Measurements from ENCODE around the gene CCNE1. TPM values are rescaled to one million over a fixed set of nuclear protein-coding genes. Genes with fewer than 3 reads are reported as not detected.
"Not testable (repeated sequence)": the region's sequence is repeated elsewhere in the genome, so short reads cannot be mapped to it uniquely, and the experiment has no call there.

Gene CCNE1
- total RNA-seq, 1 donor from 2014 or later: 16.5 TPM

GRCh38 chr19:29787281-29787680, 24.5 kb upstream of the CCNE1 start:
- no peak overlapping the region for H3K4me3 Mint-ChIP-seq (ENCODE audit: low read depth)
- H3K9me3 Mint-ChIP-seq (ENCODE audit: low read depth): no peaks in the 10 kb centered on the region
- no peak for TF ChIP-seq CTCF (IDR thresholded peaks at IDR 0.05; ENCODE audit: unreplicated experiment)

GRCh38 chr19:29789007-29789406, 22.8 kb upstream of the CCNE1 start:
- peaks cover 2% of the 10 kb centered on the region for H3K4me1 Mint-ChIP-seq (ENCODE audit: low read depth)
- no peaks in the 10 kb centered on the region for H3K27me3 Mint-ChIP-seq
- TF ChIP-seq CTCF (IDR thresholded peaks at IDR 0.05; ENCODE audit: unreplicated experiment): no peak
- no peak overlapping the region for H3K27ac Mint-ChIP-seq
- no peak for DNase-seq (ENCODE audit: low spot score, unreplicated experiment)
- H3K9me3 Mint-ChIP-seq (ENCODE audit: low read depth): no peaks in the 10 kb centered on the region
- H3K4me3 Mint-ChIP-seq (ENCODE audit: low read depth): no peak overlapping the region
- H3K36me3 Mint-ChIP-seq (ENCODE audit: insufficient read depth): no peaks in the 10 kb centered on the region

More at GRCh38 chr19:29787281-29787680, 24.5 kb upstream of the CCNE1 start:
- Mint-ChIP-seq H3K4me1 (ENCODE audit: low read depth) (peaks cover 2% of the 10 kb centered on the region), H3K36me3 (ENCODE audit: insufficient read depth) (no peaks in the 10 kb centered on the region), H3K27ac (no peak overlapping the region), H3K27me3 (no peaks in the 10 kb centered on the region)
- DNase-seq (ENCODE audit: low spot score, unreplicated experiment): no peak

DNA sequence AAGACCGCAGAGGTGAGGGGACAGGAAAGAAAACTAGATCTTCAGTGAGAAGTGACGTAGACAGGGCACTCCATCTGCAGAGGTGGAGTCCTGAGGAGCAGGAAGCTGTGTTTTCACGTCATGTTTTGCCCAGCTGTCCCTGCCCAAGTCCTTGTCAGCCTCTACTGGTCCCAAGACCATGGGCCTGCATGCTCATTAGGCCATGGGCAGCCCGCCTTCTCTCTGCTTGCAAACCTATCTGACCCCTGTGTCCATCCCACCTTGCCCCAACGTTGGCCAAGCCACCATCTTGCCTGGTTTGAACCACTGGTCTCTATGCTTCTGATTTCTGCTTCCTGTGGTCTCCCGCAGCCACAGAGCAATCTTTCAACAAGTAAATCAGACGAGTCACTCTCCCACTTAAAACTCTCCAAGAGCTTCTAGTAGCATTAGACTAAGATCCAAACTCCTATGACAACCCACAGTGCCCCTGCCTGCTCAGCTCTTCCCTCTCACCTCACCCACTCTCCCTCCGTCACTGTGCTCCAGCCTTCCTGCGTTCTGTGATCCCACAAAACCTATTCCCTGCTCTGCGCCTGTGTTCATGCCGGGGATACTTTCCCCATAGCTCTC, 18.6 kb upstream of the CCNE1 start:
- no peak for TF ChIP-seq CTCF (IDR thresholded peaks at IDR 0.05; ENCODE audit: unreplicated experiment)
- Mint-ChIP-seq H3K36me3 (ENCODE audit: insufficient read depth) (no peaks in the 10 kb centered on the region), H3K4me1 (ENCODE audit: low read depth) (no peaks in the 10 kb centered on the region), H3K4me3 (ENCODE audit: low read depth) (no peak overlapping the region), H3K9me3 (ENCODE audit: low read depth) (no peaks in the 10 kb centered on the region), H3K27me3 (peaks cover 3% of the 10 kb centered on the region), H3K27ac (no peak overlapping the region)
- DNase-seq (ENCODE audit: low spot score, unreplicated experiment): no peak

DNA sequence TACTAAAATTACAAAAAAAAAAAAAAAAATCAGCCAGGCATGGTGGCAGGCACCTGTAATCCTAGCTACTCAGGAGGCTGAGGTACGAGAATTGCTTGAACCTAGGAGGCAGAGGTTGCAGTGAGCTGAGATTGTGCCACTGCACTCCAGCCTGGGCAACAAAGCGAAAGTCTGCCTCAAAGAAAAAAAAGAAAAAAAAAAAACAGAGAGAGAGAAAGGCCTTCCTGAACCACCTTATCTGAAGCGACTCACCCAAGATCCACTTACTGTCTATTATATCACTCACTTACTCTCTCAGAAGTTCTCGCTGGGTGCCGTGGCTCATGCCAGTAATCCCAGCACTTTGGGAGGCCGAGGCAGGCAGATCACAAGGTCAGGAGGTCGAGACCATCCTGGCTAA, 17.3 kb upstream of the CCNE1 start:
- H3K9me3 Mint-ChIP-seq (ENCODE audit: low read depth); H3K27me3 Mint-ChIP-seq; H3K36me3 Mint-ChIP-seq (ENCODE audit: insufficient read depth); H3K4me1 Mint-ChIP-seq (ENCODE audit: low read depth); DNase-seq (ENCODE audit: low spot score, unreplicated experiment); H3K27ac Mint-ChIP-seq; H3K4me3 Mint-ChIP-seq (ENCODE audit: low read depth): not testable (repeated sequence)

DNA sequence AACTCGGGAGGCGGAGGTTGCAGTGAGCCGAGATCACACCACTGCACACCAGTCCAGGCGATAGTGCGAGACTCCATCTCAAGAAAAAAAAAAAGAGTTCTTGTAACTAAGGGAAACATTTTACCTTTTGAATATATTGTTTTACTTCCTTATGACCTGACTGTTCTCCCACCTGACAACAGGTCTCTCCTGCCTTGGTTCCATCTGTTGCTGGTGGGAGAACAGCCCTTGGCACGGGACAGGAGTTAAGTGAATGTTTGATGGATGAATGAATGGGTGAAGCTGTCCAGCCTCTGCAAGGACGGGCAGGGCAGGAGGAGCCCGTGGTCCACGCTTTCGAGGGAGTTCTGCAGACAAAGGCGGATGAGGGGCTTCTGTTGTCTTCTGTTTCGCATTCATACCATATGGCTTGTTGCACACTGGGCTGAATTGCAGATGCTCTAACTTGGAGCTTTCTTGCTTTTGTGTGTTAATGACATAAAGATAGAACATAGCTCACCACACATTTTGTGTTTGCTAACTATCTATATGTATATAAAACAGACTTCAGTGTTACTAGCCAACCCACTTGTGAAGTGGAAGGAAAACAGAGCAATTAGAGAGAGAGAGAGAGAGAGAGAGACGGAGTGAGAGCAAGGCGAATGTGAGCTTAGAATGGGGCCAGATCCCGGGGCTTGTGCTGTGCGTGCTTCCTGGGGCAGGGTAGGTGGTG, 16.2 kb upstream of the CCNE1 start:
- H3K27ac Mint-ChIP-seq: no peak overlapping the region
- no peak overlapping the region for H3K4me3 Mint-ChIP-seq (ENCODE audit: low read depth)
- DNase-seq (ENCODE audit: low spot score, unreplicated experiment): no peak
- no peak for TF ChIP-seq CTCF (IDR thresholded peaks at IDR 0.05; ENCODE audit: unreplicated experiment)
- H3K36me3 Mint-ChIP-seq (ENCODE audit: insufficient read depth): no peaks in the 10 kb centered on the region
- peaks cover 11% of the 10 kb centered on the region for H3K27me3 Mint-ChIP-seq
- no peaks in the 10 kb centered on the region for H3K9me3 Mint-ChIP-seq (ENCODE audit: low read depth)
- H3K4me1 Mint-ChIP-seq (ENCODE audit: low read depth): no peaks in the 10 kb centered on the region

DNA sequence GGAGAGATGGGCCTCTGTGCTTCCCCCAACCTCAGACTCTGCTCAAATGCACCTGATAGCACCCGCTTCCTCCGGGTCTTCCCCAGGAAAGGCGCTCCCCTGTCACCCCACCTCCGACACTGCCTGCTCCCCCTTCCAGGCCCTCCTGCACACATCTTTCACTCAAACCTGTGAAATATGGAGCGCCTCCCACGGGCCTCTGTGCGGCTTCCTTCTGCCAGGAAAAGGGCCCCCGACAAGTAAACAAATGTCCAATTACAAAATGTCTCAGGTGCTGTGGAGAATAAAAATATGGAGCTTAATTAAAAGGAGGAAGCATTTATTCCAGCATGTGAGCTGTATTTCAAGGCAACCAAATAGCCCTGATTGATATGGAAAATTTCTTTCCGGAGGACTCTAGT, 15.6 kb upstream of the CCNE1 start:
- no peak for TF ChIP-seq CTCF (IDR thresholded peaks at IDR 0.05; ENCODE audit: unreplicated experiment)
- DNase-seq (ENCODE audit: low spot score, unreplicated experiment): no peak
- no peaks in the 10 kb centered on the region for H3K36me3 Mint-ChIP-seq (ENCODE audit: insufficient read depth)
- no peaks in the 10 kb centered on the region for H3K9me3 Mint-ChIP-seq (ENCODE audit: low read depth)
- H3K4me3 Mint-ChIP-seq (ENCODE audit: low read depth): no peak overlapping the region
- H3K27ac Mint-ChIP-seq: no peak overlapping the region
- no peaks in the 10 kb centered on the region for H3K4me1 Mint-ChIP-seq (ENCODE audit: low read depth)
- H3K27me3 Mint-ChIP-seq: peaks cover 11% of the 10 kb centered on the region

All from progenitor cell of endocrine pancreas (in vitro differentiated cells).